Measurements from ENCODE around the gene SUV39H2.
"Not testable (repeated sequence)": the region's sequence is repeated elsewhere in the genome, so short reads cannot be mapped to it uniquely, and the experiment has no call there.

Gene SUV39H2

GRCh38 chr10:14942147-14942949, 63.7 kb downstream of the SUV39H2 start:
- DNase-seq: not testable (repeated sequence)

DNA sequence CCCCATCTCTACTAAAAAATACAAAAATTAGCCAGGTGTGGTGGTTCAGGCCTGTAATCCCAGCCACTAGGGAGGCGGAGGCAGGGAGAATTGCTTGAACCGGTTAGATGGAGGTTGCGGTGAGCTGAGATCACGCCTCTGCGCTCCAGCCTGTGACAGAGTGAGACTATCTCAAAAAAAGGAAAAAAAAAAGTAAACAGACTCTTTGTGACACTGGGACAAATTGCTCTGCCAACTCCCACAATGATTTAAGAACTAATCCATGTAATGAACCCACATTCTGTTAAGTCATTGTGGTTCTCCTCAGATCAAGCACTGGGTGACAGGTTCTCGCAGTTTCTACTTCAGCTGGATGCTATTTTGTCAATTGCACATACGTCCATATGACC, 64.3 kb downstream of the SUV39H2 start:
- DNase-seq: not testable (repeated sequence)

GRCh38 chr10:14945108-14945507, 66.4 kb downstream of the SUV39H2 start:
- DNase-seq: no peak

- no peak for DNase-seq
Observed at GRCh38 chr10:14947268-14947667, 68.6 kb downstream of the SUV39H2 start.

DNA sequence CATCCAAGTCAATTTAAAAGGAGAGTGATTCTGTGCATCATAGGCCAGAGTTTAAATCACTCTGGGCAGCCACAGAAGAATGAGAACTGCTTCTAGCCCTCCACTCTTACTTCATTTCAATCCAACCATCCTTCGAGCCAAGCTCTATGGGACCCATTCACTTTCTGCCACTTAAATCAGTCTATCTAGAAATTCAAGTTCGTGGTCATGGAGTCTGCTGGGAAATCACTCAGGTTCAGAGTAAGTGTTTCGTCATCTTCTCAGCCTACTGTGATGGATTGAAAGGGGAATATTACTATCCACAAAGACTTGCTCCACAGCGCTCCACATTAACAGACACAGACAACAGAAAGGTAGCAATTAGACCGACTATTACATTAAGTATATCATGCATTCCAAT, 70.6 kb downstream of the SUV39H2 start:
- no peak for DNase-seq

DNA sequence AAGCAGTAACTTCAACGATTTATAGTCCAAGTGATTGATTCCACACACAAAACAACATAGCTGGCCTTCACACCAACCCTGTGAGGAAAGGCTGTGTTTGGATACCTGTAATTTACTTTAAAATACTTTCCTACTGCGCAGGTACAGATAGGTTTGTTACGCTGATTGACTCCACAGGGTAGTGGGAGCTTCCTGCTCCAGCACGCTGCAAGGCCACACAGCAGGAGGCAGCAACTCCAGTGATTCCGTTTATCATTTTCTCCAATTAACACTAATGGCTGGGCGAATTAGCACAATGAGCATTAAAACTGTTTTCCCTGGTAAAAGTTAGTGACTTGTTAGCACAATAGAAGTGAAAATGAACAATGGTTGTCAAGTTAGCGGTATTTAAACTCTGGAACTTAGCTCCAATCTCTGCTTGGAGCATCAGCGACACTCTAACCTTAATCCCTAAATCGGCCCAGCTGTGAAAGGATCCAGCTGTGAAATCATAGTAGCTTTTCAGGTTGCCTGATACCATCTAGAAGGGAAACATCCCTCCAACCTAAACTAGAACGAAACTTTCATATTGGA, 74.3 kb downstream of the SUV39H2 start:
- peak; percentile 36 for DNase-seq

DNA sequence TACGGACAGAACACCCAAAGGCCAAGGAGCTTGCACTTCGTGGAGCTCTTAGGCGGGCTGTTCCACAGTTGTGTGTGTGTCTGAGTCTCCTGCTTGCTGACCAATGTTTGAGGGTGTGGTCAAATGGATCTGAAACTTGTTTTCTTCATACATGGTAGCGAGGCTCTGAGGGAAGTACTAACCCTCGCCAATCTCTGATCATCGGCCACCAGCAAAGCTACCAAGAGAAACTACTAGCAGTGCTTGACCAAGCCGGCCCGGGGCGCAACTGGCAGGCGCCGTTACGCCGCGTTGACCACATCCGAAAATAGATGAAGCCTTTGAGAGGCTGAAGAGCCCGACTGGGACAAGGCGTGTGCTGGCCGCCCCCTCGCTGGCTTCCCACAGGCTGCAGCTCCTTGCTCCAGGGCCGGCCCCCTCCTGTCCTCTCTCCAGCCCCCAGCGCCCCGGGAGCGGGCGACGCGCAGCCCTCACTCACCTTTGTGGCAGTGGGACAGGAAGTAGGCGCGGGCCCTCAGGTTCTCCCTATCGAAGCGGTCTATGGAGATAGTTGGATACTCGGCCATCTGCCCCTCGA, 74.8 kb downstream of the SUV39H2 start:
- peak; percentile 60 for DNase-seq

All from NCI-H69 (cell line).